ENCODE results near the gene CDH8.
"Not testable (repeated sequence)": the region's sequence is repeated elsewhere in the genome, so short reads cannot be mapped to it uniquely, and the experiment has no call there.

Gene CDH8

GRCh38 chr16:61763013-61763412 lies 273.2 kb downstream of the CDH8 start:
- no peak for DNase-seq

GRCh38 chr16:61730997-61731396 lies 305.2 kb downstream of the CDH8 start:
- no peak for DNase-seq

- DNase-seq, result no peak
Observed at GRCh38 chr16:61726701-61727100, 309.5 kb downstream of the CDH8 start.

- no peak for DNase-seq
Observed at GRCh38 chr16:61726125-61726524, 310.1 kb downstream of the CDH8 start.

GRCh38 chr16:61721544-61721943 lies 314.7 kb downstream of the CDH8 start:
- no peak for DNase-seq

- no peak for DNase-seq
Observed at GRCh38 chr16:61715393-61715792, 320.8 kb downstream of the CDH8 start.

- DNase-seq, result no peak
Observed at GRCh38 chr16:61713787-61714186, 322.5 kb downstream of the CDH8 start.

GRCh38 chr16:61699640-61700039 lies 336.6 kb downstream of the CDH8 start:
- DNase-seq, result not testable (repeated sequence)

- DNase-seq, result no peak
Observed at GRCh38 chr16:61684541-61684940, 351.7 kb downstream of the CDH8 start.

GRCh38 chr16:61681673-61682072 lies 354.6 kb downstream of the CDH8 start:
- DNase-seq, result no peak

- DNase-seq, result no peak
Observed at GRCh38 chr16:61681124-61681523, 355.1 kb downstream of the CDH8 start.

- DNase-seq, result no peak
Observed at GRCh38 chr16:61678182-61678581, 358.1 kb downstream of the CDH8 start.

GRCh38 chr16:61677776-61678175 lies 358.5 kb downstream of the CDH8 start:
- DNase-seq, result no peak

- no peak for DNase-seq
Observed at GRCh38 chr16:61676740-61677139, 359.5 kb downstream of the CDH8 start.

GRCh38 chr16:61671161-61671560 lies 365.1 kb downstream of the CDH8 start:
- DNase-seq, result no peak

- no peak for DNase-seq
Observed at GRCh38 chr16:61665512-61665911, 370.7 kb downstream of the CDH8 start.

GRCh38 chr16:61659936-61660335 lies 376.3 kb downstream of the CDH8 start:
- no peak for DNase-seq

GRCh38 chr16:61654962-61655361 lies 381.3 kb downstream of the CDH8 start:
- DNase-seq, result no peak

- no peak for DNase-seq
Observed at GRCh38 chr16:61653544-61653943, 382.7 kb downstream of the CDH8 start.

- no peak for DNase-seq
Observed at GRCh38 chr16:61645561-61645960, 390.7 kb downstream of the CDH8 start.

GRCh38 chr16:61644736-61645135 lies 391.5 kb downstream of the CDH8 start:
- DNase-seq, result no peak

- DNase-seq, result no peak
Observed at GRCh38 chr16:61617219-61617783, 418.9 kb downstream of the CDH8 start.

GRCh38 chr16:61616088-61616487 lies 420.1 kb downstream of the CDH8 start:
- DNase-seq, result no peak

- DNase-seq, result no peak
Observed at GRCh38 chr16:61611847-61612491, 424.3 kb downstream of the CDH8 start.

GRCh38 chr16:61606581-61606980 lies 429.7 kb downstream of the CDH8 start:
- no peak for DNase-seq
